Activated T-cell treated with anti-CD3 and anti-CD28 coated beads, Interleukin-2, amount 50 U/mL, for 4 hours (primary cell): ENCODE data around the gene CDCA7L. TPM values are rescaled to one million over a fixed set of nuclear protein-coding genes. Genes with fewer than 3 reads are reported as not detected.
"Not testable (repeated sequence)": the region's sequence is repeated elsewhere in the genome, so short reads cannot be mapped to it uniquely, and the experiment has no call there.

ENCODE experiments used
- ATAC-seq, 2 donors: fragments of 200-7000 bp; cut with Tn5 transposase; one replicate each; pipeline ENCODE4 v1.10.0; 2021
- DNase-seq: peaks from one replicate; pipeline ENCODE4 v3.0.0-alpha.2; 2020
- H3K27me3 Mint-ChIP-seq: one replicate; pipeline ENCODE4 v1.8.0; 2021; ENCODE audit warnings: low read depth, mixed read lengths
- H3K36me3 Mint-ChIP-seq: one replicate; pipeline ENCODE4 v1.8.0; 2022; ENCODE audit warnings: mixed read lengths; ENCODE audit not compliant: insufficient read depth
- H3K4me1 Mint-ChIP-seq: one replicate; pipeline ENCODE4 v1.8.0; 2021; ENCODE audit warnings: low read depth, mixed read lengths
- H3K4me3 Mint-ChIP-seq: one replicate; pipeline ENCODE4 v1.8.0; 2021; ENCODE audit warnings: mild to moderate bottlenecking, moderate library complexity, mixed read lengths
- H3K9me3 Mint-ChIP-seq: one replicate; pipeline ENCODE4 v1.8.0; 2021; ENCODE audit warnings: mixed read lengths
- total RNA-seq, 3 donors: library from RNA; stranded (reverse); gene quantifications; one replicate each; pipeline ENCODE4 v1.2.1, GENCODE V29; 2021

The CDCA7L gene
- total RNA-seq, 3 donors from 2014 or later, result 56.6 to 84.8 (median 76.3) TPM

GRCh38 chr7:21867816-21868575 lies 77.7 kb downstream of the CDCA7L start:
- DNase-seq, result no peak
- Mint-ChIP-seq H3K4me1 (no peaks in the 10 kb centered on the region), H3K27me3 (no peaks in the 10 kb centered on the region), H3K4me3 (no peak overlapping the region), H3K36me3 (no peaks in the 10 kb centered on the region), H3K9me3 (no peaks in the 10 kb centered on the region)
- no peak for ATAC-seq

GRCh38 chr7:21867226-21867625 lies 78.5 kb downstream of the CDCA7L start:
- Mint-ChIP-seq H3K27me3 (no peaks in the 10 kb centered on the region), H3K9me3 (no peaks in the 10 kb centered on the region), H3K4me1 (no peaks in the 10 kb centered on the region), H3K4me3 (no peak overlapping the region), H3K36me3 (no peaks in the 10 kb centered on the region)
- DNase-seq (no peak), ATAC-seq (no peak)

- no peaks in the 10 kb centered on the region for H3K4me1 Mint-ChIP-seq
- no peak overlapping the region for H3K4me3 Mint-ChIP-seq
- no peaks in the 10 kb centered on the region for H3K9me3 Mint-ChIP-seq
- no peaks in the 10 kb centered on the region for H3K27me3 Mint-ChIP-seq
- ATAC-seq (no peak), DNase-seq (no peak)
- no peaks in the 10 kb centered on the region for H3K36me3 Mint-ChIP-seq
These were observed 79.0 kb downstream of the CDCA7L start for GRCh38 chr7:21866731-21867130.

- ATAC-seq, H3K27me3 Mint-ChIP-seq, H3K4me3 Mint-ChIP-seq, H3K36me3 Mint-ChIP-seq, DNase-seq, H3K4me1 Mint-ChIP-seq, H3K9me3 Mint-ChIP-seq: not testable (repeated sequence)
These were observed 80.0 kb downstream of the CDCA7L start for GRCh38 chr7:21865631-21866204.

GRCh38 chr7:21851559-21851967 lies 94.1 kb downstream of the CDCA7L start:
- H3K27me3 Mint-ChIP-seq, result no peaks in the 10 kb centered on the region
- peaks cover 24% of the 10 kb centered on the region for H3K4me1 Mint-ChIP-seq
- H3K36me3 Mint-ChIP-seq, result no peaks in the 10 kb centered on the region
- no peaks in the 10 kb centered on the region for H3K9me3 Mint-ChIP-seq
- H3K4me3 Mint-ChIP-seq, result peak overlapping the region; percentile 68
- ATAC-seq, result peak in 1 of 2 donors; percentile 30
- no peak for DNase-seq
